PC-9 (cell line): ENCODE measurements around the gene ZNF345.

Experiments
- EZH2 ChIP-seq: fragments of 200-600 bp; sonication (generic); IDR thresholded peaks from 2 replicates; pipeline ENCODE4 v1.8.0; 2017; ENCODE audit warnings: antibody characterized with exemption, low read depth
- TF ChIP-seq, protein P1 (sequence below): fragments of 200-600 bp; sonication (generic); conservative IDR thresholded peaks from 2 replicates; pipeline ENCODE4 v1.6.1; 2017; ENCODE audit warnings: mixed run types, antibody characterized with exemption, mild to moderate bottlenecking, moderate library complexity

DNA sequence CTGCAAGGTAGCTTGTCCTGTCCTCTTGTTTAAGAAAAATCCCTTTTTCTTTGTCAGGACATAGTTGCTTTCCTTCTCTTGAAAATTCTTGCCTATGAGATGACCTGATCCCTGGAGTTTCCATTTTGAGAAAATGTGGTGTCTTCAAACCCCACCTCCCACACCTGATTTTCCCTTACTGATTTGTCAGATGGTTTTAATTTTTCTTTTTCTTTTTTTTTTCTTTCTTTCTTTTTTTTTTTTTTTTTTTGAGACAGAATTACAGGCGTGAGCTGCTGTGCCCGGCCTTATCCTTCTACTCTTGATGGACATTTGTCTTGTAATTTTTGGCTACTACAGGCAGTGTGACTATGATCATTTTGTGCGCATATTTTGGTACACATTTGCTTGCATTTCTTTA is 1.2 kb downstream of the ZNF345 start:
- TF ChIP-seq, protein P1, sequence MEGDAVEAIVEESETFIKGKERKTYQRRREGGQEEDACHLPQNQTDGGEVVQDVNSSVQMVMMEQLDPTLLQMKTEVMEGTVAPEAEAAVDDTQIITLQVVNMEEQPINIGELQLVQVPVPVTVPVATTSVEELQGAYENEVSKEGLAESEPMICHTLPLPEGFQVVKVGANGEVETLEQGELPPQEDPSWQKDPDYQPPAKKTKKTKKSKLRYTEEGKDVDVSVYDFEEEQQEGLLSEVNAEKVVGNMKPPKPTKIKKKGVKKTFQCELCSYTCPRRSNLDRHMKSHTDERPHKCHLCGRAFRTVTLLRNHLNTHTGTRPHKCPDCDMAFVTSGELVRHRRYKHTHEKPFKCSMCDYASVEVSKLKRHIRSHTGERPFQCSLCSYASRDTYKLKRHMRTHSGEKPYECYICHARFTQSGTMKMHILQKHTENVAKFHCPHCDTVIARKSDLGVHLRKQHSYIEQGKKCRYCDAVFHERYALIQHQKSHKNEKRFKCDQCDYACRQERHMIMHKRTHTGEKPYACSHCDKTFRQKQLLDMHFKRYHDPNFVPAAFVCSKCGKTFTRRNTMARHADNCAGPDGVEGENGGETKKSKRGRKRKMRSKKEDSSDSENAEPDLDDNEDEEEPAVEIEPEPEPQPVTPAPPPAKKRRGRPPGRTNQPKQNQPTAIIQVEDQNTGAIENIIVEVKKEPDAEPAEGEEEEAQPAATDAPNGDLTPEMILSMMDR, result no peak
- TF ChIP-seq EZH2, result no peak
